ENCODE measurements around the gene NCSTN. TPM values are rescaled to one million over a fixed set of nuclear protein-coding genes. Genes with fewer than 3 reads are reported as not detected.

The NCSTN gene
- total RNA-seq: 50.6 TPM

DNA sequence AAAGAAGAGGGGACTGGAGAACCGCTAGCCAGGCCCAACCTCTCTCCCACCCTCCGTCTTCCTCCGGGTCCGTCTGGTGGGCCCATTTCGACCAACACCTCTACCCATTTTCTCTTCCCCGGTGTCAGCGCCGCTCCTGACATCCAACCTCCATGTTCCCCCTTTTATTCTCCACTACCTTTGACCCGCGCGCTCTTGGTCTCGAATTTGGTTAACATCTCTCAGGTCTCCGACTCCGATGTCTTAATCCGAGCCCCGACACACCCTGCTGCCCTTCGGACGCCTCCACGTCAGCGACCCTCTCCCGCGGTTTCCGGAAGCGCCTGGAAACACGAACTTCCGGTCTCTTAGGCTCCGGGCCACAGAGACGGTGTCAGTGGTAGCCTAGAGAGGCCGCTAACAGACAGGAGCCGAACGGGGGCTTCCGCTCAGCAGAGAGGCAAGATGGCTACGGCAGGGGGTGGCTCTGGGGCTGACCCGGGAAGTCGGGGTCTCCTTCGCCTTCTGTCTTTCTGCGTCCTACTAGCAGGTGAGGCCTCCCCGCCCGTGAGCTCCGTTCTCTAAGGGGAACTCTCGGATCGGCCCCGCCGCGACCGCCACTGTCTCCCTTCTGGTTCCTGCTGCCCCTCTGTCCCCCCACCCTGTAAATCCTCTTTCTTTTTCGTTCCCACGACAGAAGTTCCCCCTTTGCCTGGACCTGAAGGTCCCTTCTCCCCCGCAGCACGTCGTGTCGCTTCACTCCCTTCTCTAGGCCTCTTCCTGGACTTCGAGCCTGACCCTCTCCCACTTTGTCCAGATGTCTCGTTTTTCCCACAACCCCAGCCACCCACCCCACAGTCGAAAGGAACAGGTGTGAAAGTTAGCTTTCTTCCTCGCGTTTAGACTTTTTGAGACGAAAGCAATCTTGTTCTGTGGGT, at the start of gene NCSTN, which contains the start of gene COPA:
Gene NCSTN, plus strand, starts transcription at position 431 of the 917 bp plus-strand sequence. Its CDS starts 14 bp downstream, at position 445.
Gene COPA, minus strand, starts transcription at position 298 of the 917 bp plus-strand sequence. Its CDS starts 80 bp downstream, at position 218.
- H3K4me1 ChIP-seq: peaks cover 47% of the 10 kb centered on the region
- H3K27ac ChIP-seq: peak within 1 kb of the TSS; percentile 86
- TF ChIP-seq POLR2AphosphoS5 (IDR thresholded peaks at IDR 0.05; ENCODE audit: insufficient read depth in 1 of 2, low read depth in 1 of 2) (peak; percentile 96), POLR2A (IDR thresholded peaks at IDR 0.05) (peak in 1 of 2 donors; percentile 64)
- TF ChIP-seq, protein P1, sequence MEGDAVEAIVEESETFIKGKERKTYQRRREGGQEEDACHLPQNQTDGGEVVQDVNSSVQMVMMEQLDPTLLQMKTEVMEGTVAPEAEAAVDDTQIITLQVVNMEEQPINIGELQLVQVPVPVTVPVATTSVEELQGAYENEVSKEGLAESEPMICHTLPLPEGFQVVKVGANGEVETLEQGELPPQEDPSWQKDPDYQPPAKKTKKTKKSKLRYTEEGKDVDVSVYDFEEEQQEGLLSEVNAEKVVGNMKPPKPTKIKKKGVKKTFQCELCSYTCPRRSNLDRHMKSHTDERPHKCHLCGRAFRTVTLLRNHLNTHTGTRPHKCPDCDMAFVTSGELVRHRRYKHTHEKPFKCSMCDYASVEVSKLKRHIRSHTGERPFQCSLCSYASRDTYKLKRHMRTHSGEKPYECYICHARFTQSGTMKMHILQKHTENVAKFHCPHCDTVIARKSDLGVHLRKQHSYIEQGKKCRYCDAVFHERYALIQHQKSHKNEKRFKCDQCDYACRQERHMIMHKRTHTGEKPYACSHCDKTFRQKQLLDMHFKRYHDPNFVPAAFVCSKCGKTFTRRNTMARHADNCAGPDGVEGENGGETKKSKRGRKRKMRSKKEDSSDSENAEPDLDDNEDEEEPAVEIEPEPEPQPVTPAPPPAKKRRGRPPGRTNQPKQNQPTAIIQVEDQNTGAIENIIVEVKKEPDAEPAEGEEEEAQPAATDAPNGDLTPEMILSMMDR (IDR thresholded peaks at IDR 0.05): no peak
- H3K4me3 ChIP-seq: peak within 1 kb of the TSS; percentile 73 to 93
- intact Hi-C loops (cut with DNase I): no loop called here
- no peaks in the 10 kb centered on the region for H3K9me3 ChIP-seq
- peak in 1 of 2 donors; percentile 92 for DNase-seq (ENCODE audit: extremely low spot score in 2 of 2)
- H3K36me3 ChIP-seq: peaks cover 0 to 33% of the 10 kb centered on the region in 2 donors
- H3K27me3 ChIP-seq: no peaks in the 10 kb centered on the region

GRCh38 chr1:160296036-160296435, 47.1 kb upstream of the NCSTN start:
- TF ChIP-seq POLR2AphosphoS5 (IDR thresholded peaks at IDR 0.05; ENCODE audit: insufficient read depth in 1 of 2, low read depth in 1 of 2) (no peak), POLR2A (IDR thresholded peaks at IDR 0.05) (no peak)
- TF ChIP-seq, protein P1 (IDR thresholded peaks at IDR 0.05): no peak
- H3K27ac ChIP-seq: no peak overlapping the region
- no peaks in the 10 kb centered on the region for H3K4me1 ChIP-seq
- H3K9me3 ChIP-seq: no peaks in the 10 kb centered on the region
- peaks cover 0 to 90% of the 10 kb centered on the region in 2 donors for H3K36me3 ChIP-seq
- intact Hi-C loops (cut with DNase I): no loop called here
- DNase-seq (ENCODE audit: extremely low spot score in 2 of 2): no peak
- no peak overlapping the region for H3K4me3 ChIP-seq
- no peaks in the 10 kb centered on the region for H3K27me3 ChIP-seq

- no peak for DNase-seq (ENCODE audit: extremely low spot score in 2 of 2)
- TF ChIP-seq, protein P1 (IDR thresholded peaks at IDR 0.05): no peak
- TF ChIP-seq POLR2A (IDR thresholded peaks at IDR 0.05) (no peak), POLR2AphosphoS5 (IDR thresholded peaks at IDR 0.05; ENCODE audit: insufficient read depth in 1 of 2, low read depth in 1 of 2) (no peak)
- H3K27me3 ChIP-seq: no peaks in the 10 kb centered on the region
- no peaks in the 10 kb centered on the region for H3K9me3 ChIP-seq
- intact Hi-C loops (cut with DNase I): no loop called here
- H3K36me3 ChIP-seq: peaks cover 0 to 81% of the 10 kb centered on the region in 2 donors
- H3K4me3 ChIP-seq: no peak overlapping the region
- no peaks in the 10 kb centered on the region for H3K4me1 ChIP-seq
- no peak overlapping the region for H3K27ac ChIP-seq
These were observed 43.0 kb upstream of the NCSTN start for GRCh38 chr1:160300173-160300572.

- Histone ChIP-seq H3K27ac (no peak overlapping the region), H3K4me1 (no peaks in the 10 kb centered on the region), H3K36me3 (peaks cover 7 to 94% of the 10 kb centered on the region in 2 donors), H3K4me3 (no peak overlapping the region), H3K27me3 (no peaks in the 10 kb centered on the region), H3K9me3 (no peaks in the 10 kb centered on the region)
- DNase-seq (ENCODE audit: extremely low spot score in 2 of 2): no peak
- TF ChIP-seq POLR2AphosphoS5 (IDR thresholded peaks at IDR 0.05; ENCODE audit: insufficient read depth in 1 of 2, low read depth in 1 of 2): no peak
- TF ChIP-seq, protein P1 (IDR thresholded peaks at IDR 0.05): no peak
- no peak for TF ChIP-seq POLR2A (IDR thresholded peaks at IDR 0.05)
- intact Hi-C loops (cut with DNase I): no loop called here
These were observed 35.9 kb upstream of the NCSTN start for GRCh38 chr1:160307118-160307791.
